GM21360 (cell line): ENCODE data around the gene MYL12A.
"Not testable (repeated sequence)": the region's sequence is repeated elsewhere in the genome, so short reads cannot be mapped to it uniquely, and the experiment has no call there.

Experiments used
- ATAC-seq: cut with Tn5 transposase; IDR thresholded peaks from one replicate; pipeline ENCODE4 v1.9.1; 2021; ENCODE audit warnings: mild to moderate bottlenecking, moderate library complexity; ENCODE audit not compliant: unreplicated experiment

Gene MYL12A

DNA sequence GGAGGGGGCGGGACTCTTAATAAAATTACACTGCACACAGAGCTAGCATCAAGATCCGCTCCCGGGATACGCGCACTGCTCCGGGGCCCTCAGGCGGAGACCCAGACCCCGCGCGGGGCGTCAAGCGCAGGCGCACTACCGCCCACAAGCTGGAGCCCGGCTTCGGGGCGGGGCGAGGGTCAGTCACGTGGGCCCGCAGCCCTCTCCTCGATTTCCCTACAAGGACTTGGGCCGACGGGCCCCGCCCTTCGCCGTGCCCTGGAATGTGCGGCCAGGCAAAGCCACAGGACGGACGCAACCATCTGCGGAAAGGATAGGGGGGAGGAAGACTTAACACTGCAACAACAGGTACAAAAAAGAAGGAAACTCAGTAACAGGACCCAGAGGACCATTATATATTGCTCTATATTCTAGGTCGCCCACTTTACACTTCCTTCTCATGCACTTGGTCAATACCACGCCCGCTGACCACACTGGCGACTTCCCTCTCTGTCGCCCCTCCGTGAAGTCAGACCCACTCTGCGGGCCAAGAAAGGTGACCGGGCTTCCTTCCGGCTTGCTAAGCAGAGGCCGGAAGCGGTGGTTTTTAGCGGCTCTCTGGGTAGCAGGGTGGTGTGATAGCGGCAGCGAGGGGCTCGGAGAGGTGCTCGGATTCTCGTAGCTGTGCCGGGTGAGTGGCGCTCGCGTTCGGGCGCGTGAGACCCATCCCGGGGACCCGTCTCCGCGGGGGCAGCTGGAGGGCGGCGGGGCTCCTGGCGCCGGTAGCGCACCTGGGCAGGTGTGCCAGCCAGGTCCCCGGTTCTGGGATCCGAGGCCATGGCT is at the start of gene MYL12A:
Gene MYL12A, plus strand, starts transcription at position 562 of the 822 bp plus-strand sequence. CDS start 5,447 bp downstream, outside the sequence.
- peak; percentile 80 for ATAC-seq

DNA sequence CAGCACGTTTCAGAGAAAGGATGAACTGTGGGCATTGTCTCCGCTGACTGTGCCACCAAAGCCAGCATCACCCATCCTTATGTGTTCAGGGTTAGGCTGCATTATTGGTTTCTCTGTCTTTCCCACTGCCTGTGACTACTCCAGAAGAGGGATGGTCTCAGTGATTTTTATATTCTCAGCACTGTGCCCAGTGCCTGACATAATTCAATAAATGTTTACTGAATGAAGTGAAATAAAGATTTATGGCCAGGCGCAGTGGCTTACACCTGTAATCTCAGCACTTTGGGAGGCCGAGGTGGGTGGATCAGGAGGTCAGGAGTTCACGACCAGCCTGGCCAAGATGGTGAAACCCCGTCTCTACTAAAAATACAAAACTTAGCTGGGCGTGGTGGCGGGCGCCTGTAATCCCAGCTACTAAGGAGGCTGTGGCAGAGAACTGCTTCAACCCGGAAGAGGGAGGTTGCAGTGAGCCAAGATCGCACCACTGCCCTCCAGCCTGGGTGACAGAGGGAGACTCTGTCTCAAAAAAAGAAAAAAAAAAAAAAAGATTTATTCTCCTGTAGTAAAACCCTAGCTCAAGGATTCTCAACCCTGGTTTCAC is 49.2 kb upstream of the MYL12A start:
- ATAC-seq, result not testable (repeated sequence)

DNA sequence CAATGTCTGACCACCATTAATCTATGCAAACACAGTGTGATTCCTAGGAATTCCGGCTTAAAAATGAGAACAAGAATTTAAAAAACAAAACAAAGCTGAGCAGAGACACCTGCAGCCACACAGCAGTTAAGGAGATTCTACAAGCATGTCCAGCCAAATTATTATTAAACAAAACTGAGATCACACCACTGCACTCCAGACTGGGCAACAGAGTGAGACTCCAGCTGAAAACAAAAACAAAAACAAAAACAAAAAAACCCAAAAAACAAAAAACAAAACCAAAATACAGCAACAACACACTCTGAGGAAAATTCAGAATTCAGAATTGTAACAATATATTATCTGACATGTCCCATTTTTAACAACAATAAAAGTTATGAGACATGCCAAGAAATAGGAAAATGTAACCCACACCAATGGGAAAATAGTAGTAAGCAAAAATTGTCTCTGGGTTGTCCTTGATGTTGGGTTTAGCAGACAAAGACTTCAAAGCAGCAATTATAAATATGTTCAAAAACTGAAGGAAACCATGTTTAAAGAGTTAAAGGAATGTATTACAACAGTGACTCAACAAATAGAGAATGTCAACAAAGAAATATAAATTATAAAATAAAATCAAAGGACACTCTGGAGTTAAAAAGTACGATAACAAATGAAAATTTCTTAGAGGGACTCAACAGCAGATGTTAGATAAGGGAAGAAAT is 47.5 kb upstream of the MYL12A start:
- ATAC-seq, result no peak

DNA sequence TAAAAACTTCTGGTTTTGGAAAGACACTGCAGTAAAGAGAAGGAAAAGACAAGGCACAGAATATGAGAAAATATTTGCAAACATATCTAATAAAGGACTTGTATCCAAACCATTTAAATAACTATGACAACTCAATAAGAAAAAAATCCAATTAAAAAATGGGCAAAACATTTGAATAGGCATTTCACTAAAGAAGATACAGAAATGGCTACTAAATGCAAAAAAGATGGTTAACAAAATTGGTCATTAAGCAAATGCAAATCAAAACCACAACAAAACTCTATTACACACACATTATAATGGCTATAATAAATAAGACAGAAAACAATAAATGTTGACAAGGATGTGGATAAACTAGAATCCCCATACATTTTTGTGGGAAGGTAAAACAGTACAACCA is 42.4 kb upstream of the MYL12A start:
- ATAC-seq, result no peak

DNA sequence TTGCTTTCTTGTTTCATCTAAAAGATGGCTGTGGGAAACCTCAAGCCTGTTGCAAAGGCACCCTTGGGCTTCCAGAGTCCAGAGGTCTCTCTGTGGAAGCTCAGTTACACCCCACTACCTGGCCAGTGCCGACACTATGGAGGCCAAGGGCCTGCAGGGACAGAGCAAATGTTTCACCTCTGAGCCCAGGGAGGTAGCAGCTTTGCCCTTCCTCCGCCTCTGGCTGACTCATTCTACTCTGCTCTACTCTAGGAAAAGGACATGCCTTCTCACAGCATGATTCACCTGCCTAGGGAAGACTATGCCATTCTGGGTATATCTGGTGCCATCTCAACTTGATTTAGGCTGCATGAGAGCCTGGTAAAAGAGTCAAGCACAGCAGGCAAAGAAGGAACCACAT is 40.0 kb upstream of the MYL12A start:
- ATAC-seq, result no peak

DNA sequence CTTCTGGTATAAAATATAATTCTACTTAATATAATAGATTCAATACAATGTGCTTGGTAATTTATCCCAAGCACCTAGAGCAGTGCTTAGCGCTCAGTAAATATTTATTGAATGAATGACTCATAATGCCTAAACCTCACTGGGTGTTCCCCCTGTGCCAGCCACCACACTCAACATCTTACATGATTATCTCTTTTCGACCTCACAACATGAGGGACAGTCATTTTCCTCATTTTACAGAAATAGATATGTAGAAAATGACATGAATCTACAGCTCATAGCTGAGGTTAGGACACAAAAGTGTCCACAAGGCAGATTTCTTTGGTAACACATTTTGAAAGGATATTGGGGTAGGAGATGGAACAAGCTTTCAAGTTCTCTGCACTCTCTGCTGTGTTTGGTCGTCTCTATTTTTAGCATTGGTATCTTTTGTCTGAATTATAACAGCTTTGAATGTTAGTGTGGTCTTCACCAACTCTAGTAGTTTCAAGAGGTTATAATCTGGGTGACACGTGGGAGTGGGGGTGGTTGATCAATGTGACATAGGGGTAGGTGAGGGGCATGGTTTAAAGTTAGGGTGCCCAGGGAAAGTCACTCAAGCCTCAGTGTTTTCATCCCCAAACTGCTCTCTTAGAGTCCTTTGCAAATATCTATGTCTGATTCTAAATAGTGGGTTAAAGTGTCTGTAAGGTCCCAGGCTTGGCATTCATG is 37.6 kb upstream of the MYL12A start:
- no peak for ATAC-seq

DNA sequence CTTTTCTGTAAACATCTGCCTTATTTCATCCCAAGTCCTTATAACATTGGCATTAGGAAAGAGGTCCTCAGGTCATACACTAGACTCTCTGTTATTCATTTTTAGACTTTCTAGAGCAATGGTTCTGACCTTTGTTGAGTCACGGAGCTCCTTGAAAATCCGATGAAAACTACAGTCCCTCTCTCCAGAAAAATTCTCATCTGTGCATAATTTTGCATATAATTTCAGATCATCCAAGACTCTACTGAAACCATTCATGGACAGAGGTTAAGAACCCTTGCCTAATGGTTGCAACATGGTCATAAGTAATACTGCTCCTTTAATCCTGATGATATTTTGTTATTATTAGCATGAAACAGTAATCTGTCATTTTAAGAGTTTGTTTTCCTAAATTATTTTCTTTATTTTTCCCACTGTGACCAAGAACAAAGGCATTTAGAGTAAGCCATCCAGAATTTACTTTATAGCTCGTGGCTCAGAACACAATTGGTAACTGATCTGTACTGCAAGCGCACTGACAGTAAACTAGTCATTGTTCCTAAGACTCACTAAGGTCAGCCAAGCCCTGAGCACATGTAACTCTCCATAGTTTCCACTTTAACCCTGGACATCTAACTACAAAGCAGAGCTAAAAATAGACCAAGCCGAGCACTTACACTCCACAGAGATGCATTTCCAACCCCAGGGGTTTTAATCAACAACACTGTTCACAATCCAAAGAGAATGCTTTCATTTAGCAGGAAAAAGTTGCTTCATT is 36.2 kb upstream of the MYL12A start:
- no peak for ATAC-seq

DNA sequence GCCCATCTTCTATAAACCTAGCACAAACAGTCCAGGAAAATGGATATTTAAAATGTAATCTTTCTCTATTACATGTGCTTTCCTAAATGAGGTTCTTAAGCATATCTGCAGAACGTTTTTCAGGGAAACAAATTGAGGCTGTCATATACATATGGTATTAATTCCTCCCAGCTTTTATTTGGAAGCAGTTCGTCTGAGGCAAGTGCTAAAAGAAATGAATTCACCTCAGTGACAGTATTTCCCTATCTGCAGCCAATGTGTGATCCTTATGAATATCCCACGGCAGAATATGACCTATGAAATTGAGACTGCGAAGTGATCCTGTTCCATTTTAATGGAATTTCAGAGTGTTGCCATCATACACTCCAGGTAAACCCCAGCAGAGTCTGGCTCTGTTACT is 34.9 kb upstream of the MYL12A start:
- ATAC-seq, result no peak

DNA sequence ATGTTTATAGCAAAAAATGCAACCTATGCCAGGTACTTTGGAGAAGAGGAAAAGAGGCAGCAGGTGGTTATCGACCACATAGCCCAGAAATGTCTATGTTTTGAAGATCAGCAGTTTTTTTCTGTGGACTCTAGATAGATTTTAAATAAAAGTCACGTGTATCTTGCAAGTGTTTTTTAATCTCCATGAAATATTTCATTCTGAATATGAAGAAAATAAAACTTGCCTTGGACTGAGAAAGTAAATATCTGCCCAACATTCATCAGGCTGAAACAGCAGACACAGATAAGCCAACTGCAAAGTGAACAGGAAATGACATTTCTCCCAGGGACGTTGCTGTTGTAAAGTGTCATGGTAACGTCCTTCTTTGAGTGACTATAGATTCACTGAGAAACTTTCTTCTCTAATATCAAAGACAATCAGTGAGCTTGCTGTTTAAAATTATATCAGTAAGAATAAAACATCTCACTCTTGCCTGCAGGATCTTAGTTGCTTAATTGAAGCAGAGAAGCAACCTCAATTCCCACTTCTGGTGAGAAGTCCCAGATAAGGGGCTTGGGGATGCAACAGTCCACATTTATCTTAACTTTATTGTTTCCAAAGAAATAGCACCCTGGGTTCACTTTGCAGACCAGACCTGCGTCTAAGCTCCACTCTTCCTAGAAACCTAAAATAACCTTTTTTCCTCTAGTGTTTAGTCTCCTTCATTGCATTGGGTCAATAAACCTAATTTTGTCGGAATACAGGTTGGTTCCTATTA is 34.1 kb upstream of the MYL12A start:
- no peak for ATAC-seq

DNA sequence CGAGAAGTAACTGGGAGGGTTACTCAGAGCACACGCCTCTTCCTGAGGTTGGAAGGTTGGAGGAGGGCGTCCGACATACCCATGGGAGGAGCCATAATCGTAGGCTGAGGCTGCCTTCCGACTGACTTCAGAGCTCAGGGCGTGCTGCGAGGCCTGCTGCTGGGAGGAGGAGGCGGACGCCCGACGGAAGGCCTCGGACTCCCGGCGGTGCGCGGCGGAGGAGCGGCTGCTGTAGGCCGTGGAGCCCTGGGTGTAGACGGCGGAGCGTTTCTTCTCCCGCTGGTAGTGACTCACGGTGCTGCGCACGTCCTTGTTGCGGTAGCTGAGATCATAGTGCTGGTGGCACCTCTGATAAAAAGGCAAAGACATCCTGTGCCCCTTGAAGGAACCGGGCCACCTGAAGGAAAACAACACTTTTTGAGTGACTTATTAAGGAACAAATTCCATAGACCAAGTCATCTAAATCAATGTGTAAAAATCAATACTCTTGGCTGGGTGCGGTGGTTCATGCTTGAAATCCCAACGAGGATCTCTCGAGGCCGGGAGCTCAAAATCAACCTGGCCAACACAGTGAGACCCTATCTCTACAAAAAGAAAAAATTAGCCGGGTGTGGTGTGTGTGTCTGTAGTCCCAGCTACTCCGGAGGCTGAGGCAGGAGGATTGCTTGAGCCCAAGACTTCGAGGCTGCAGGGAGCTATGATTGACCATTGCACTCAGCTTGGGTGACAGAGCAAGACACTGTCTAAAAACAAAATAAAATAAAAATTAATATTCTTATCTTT is 32.6 kb upstream of the MYL12A start:
- ATAC-seq, result no peak

DNA sequence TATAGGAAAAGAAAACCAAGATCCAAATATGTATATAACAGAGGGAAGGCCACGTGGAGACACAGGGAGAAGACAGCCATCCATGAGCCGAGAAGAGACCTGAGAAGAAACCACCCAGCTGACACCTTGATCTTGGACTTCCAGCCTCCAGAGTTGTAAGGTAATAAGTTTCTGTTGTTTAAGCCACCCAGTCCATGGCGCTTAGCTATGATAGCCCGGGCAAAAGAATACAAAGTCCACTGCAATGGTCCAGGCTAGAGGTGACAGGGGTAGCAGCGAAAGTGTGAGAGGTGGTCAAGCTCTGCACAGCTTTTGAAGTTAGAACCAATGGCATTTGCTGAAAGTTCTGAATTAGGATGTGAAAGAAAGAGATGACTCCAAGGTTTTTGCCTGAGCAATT is 30.6 kb upstream of the MYL12A start:
- no peak for ATAC-seq

DNA sequence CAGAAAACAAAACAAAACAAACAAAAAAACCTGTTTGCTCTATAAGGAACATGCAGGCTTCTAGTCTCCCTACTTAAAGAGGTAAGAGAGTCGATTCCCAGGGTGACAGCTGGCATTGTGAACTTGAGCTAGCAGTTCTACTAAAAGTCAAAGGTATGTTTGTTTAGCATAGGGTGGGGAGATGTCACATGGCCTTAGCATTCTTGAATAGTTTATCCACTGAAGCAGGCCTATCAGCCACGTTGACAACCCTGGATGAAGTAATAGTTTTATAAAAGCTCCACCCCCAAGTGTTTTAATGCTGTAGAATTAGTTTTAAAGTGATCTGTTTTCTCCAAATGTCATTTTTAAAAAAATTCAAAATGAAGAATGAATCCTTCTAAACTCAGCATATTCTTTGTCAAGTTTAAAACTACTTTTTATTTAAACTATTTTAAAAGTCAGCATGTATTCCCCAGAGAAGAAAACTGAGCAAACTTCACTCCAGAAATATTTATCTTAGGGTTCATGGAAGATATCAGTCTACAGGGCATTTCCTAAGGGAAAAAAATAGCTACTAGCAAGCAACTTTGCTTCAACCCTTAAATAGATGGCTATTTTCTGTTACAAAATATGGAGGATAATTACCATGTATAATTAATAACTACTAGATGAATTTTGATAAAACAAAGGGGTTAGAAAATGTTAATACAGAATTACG is 29.5 kb upstream of the MYL12A start:
- no peak for ATAC-seq

DNA sequence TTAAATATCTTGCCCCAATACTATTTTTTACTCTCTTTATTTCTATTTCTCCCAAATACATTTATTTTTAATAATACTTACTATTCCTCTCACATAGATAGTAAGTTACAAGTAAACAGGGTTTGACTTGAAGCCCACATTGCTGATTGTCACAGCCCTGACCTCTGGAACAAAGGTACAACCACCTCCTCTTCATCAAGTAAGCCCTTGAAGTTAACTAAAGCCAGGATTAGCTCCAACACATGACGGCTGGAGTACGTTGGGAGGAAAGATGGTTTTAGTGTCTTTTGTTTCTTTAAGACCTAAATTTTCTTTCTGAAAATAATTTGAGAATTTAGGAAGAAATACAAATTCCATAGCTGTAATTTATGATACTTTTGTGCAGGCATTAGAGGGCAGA is 28.8 kb upstream of the MYL12A start:
- ATAC-seq, result no peak

DNA sequence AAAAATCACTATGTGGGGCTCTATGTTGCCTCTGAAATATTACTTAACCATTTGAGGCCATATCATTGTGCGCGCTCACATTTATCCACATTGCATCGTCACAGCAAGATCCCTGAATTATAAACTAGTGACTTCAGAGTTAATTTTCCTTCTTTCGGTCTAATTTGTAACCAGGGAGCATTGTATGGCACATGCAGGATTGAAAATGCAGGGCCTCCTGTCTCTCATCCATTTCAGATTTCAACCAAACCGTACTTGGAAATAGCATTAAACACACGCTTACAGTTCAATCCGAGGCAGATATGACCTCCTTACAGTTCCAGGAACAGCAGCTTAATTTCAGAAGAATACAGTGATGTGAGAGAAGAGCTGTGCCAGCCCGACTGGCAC is 28.4 kb upstream of the MYL12A start:
- no peak for ATAC-seq

DNA sequence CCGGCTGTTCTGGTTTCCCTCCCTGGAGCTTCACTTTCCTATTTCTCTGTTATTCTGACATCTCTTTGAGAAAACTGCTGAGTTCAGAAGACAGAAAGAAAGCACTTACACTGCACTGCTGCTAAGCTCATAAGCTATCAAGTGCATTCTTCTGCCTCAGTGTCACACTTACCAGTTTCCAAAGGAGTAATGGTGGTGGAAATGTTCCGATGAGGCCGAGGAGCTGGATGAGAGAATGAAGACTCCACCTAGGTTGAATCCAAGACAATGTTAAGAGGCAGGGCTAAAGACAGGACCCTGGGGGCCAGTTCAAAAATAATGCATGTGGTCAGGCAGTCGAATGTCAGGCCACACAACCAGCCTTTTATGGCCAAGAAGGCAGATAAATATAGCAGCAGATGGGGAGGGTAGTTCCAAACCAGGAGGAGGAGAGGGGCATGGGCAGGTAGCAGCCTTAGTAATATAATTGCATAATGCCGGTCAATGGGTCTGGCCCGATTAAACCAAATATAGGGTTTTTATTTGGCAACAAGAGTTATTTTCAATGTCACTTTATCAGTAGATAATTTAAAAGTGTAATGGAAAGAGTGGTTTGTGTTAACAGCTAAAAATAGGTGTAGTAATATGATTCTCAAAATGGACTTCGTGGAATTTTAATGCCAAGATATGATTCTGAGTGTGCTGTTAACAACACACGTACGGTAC is 27.8 kb upstream of the MYL12A start, which contains the start of gene MYOM1:
Gene MYOM1, minus strand, starts transcription at position 338 of the 705 bp plus-strand sequence. CDS start 4,745 bp downstream, outside the sequence.
- ATAC-seq, result no peak

DNA sequence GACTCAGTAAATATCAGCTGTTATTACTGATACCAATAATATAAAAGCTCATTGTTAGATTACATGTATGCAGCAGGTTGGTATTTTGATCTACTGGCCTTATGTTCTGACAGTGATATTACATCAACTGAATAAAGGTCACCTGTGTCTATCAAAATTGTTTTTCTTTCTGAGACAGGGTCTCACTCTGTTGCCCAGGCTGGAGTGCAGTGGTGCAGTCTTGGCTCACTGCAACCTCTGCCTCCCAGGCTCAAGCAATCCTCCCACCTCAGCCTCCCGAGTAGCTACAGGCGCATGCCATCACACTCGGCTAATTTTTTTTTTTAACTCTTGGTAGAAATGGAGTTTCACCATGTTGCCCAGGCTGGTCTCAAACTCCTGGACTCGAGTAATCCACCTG is 26.7 kb upstream of the MYL12A start:
- ATAC-seq, result not testable (repeated sequence)

DNA sequence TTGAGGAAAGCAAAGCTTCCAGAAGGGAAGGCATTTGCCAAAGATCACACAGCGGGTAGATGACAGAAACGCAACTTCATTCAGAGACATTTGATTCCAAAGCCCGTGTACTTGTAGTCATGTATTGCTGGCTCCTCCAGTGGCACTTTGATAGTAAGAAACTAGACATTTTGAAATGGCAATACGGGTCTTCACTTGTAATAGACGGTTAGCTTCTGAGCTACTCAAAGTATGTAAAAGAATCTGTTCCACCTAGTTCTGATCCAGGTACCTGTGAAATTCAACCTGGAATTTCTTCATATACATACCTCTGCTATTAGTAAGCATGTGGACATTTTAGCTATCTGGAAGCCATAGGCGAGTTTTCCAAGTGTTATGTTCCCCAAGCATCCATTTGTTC is 26.1 kb upstream of the MYL12A start:
- ATAC-seq, result no peak

DNA sequence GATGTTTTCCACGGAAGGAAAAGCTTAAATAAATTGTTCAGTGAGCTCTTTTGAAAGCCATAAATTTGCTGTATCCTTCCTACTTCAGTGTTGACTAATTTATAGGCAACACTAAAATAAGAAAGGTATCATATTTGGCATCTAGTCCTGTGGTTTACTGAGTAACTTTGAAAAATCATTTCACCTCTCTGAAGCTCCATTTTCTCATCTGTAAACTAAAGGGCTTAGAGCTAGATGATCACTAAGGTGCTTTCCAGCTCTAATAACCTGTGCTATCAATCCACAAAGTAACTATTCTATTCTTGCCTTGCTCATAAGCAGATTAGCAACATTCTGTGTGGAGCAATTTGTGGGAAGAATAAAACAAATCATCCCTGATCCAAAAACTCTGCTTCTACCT is 24.2 kb upstream of the MYL12A start:
- ATAC-seq, result no peak
